HT-29 (cell line): Measurements from ENCODE around the gene GRAMD2B. TPM values are rescaled to one million over a fixed set of nuclear protein-coding genes. Genes with fewer than 3 reads are reported as not detected.

Experiments
- DNase-seq: peaks from one replicate; pipeline ENCODE4 v3.0.0-alpha.2; 2015; ENCODE audit warnings: low spot score
- total RNA-seq: library from RNA; depleted of rRNA; stranded (reverse); fragments of >200 nt; shearing (Covaris generic); gene quantifications from 2 replicates; pipeline ENCODE4 v1.2.3, GENCODE V29; 2014

GRAMD2B gene
- total RNA-seq, 1 experiment from 2014 or later: 5.7 TPM

- DNase-seq: no peak
These were observed 54.3 kb downstream of the GRAMD2B start for GRCh38 chr5:126477294-126478117.

GRCh38 chr5:126479810-126480209 is 56.6 kb downstream of the GRAMD2B start:
- DNase-seq: no peak

- no peak for DNase-seq
These were observed 57.6 kb downstream of the GRAMD2B start for GRCh38 chr5:126480824-126481223.

- DNase-seq: no peak
These were observed 58.0 kb downstream of the GRAMD2B start for GRCh38 chr5:126481243-126481642.

- DNase-seq: no peak
These were observed 59.4 kb downstream of the GRAMD2B start for GRCh38 chr5:126482591-126482990.

- DNase-seq: no peak
These were observed 59.9 kb downstream of the GRAMD2B start for GRCh38 chr5:126483156-126483555.

GRCh38 chr5:126484253-126484652 is 61.0 kb downstream of the GRAMD2B start:
- no peak for DNase-seq

GRCh38 chr5:126486332-126486731 is 63.1 kb downstream of the GRAMD2B start:
- DNase-seq: no peak

- DNase-seq: no peak
These were observed 64.4 kb downstream of the GRAMD2B start for GRCh38 chr5:126487596-126487995.

GRCh38 chr5:126488443-126489065 is 65.3 kb downstream of the GRAMD2B start:
- DNase-seq: no peak

GRCh38 chr5:126490167-126490940 is 67.1 kb downstream of the GRAMD2B start:
- peak; percentile 9 for DNase-seq

GRCh38 chr5:126492939-126493338 is 69.7 kb downstream of the GRAMD2B start:
- peak; percentile 40 for DNase-seq

- DNase-seq: no peak
These were observed 71.2 kb downstream of the GRAMD2B start for GRCh38 chr5:126494393-126494792.

- no peak for DNase-seq
These were observed 74.3 kb downstream of the GRAMD2B start for GRCh38 chr5:126497506-126497905.

- no peak for DNase-seq
These were observed 76.1 kb downstream of the GRAMD2B start for GRCh38 chr5:126499278-126499677.

GRCh38 chr5:126499853-126500342 is 76.7 kb downstream of the GRAMD2B start:
- DNase-seq: peak; percentile 39

- no peak for DNase-seq
These were observed 78.2 kb downstream of the GRAMD2B start for GRCh38 chr5:126501448-126501847.

- DNase-seq: no peak
These were observed 80.4 kb downstream of the GRAMD2B start for GRCh38 chr5:126503602-126504104.

GRCh38 chr5:126506079-126506478 is 82.9 kb downstream of the GRAMD2B start:
- no peak for DNase-seq

GRCh38 chr5:126508251-126508961 is 85.2 kb downstream of the GRAMD2B start:
- DNase-seq: no peak

- no peak for DNase-seq
These were observed 85.7 kb downstream of the GRAMD2B start for GRCh38 chr5:126508962-126509279.
